Suppressor macrophage treated with lipopolysaccharide for 1 hour (primary cell): ENCODE measurements around the gene DPEP1.
"Not testable (repeated sequence)": the region's sequence is repeated elsewhere in the genome, so short reads cannot be mapped to it uniquely, and the experiment has no call there.

Experiments
- DNase-seq, 3 donors: peaks; one replicate each; pipeline ENCODE4 v3.0.0-alpha.2; 2020 to 2022

Gene DPEP1

DNA sequence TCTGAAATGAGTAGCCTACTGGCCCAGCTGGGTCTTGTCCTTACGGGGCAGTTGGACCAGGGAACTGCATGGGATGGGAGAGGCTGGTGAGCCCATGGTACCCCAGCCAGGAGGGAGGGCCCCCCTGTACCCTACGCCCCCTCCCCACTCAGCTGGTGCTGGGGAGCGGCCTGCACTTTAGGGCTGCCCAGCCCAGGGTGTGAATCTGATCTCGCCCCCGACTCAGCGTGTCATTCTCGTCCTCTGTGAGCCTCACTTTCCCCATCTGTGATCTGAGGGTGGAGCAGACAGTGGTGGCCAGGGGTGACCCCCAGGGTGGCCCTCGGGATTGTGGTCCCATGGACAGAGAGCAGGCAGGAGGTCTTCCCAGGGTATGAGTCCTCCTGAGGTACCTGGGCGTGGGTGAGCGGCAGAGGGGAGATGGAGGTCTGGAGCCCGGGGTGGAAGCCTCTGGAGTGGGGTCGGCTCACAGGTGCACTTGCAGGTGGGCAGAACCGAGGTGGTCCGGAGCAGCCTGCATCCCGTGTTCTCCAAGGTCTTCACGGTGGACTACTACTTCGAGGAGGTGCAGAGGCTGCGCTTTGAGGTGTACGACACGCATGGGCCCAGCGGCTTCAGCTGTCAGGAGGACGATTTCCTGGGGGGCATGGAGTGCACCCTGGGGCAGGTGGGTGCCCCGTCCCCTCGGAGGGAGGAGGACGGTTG, 36.2 kb upstream of the DPEP1 start:
- no peak for DNase-seq

DNA sequence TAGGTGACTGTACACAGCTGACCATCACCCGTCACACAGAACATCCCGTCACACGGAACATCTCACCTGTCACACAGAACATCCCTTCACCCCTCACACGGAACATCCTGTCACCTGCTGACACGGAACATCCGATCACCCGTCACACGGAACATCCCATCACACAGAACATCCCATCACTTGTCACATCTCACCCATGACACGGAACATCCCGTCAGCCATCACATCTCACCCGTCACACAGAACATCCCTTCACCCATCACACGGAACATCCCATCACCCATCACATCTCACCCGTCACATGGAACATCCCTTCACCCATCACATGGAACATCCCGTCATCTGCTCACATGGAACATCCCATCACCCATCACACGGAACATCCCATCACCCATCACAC, 34.1 kb upstream of the DPEP1 start:
- DNase-seq, result no peak

DNA sequence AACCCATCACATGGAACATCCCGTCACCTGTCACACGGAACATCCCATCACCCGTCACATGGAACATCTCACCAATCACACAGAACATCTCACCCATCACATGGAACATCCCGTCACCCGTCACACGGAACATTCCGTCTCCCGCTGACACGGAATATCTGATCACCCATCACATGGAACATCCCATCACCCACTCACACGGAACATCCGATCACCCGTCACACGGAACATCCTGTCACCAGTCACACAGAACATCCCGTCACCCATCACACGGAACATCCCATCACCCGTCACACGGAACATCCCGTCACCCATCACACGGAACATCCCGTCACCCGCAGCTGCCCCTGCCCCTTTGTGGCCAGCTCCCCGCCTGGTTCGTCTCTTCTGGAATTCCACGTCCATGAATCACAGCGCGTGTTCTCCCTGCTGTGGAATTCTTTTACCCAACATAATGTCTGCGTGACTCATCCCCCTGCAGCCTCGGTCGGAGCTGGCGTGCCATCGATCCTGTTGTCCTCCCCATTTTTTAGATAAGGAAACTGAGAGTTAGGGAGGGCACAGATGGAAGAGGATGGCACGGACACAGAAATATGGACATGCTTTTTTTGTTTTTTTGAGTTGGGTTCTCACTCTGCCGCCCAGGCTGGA, 32.3 kb upstream of the DPEP1 start:
- no peak for DNase-seq

DNA sequence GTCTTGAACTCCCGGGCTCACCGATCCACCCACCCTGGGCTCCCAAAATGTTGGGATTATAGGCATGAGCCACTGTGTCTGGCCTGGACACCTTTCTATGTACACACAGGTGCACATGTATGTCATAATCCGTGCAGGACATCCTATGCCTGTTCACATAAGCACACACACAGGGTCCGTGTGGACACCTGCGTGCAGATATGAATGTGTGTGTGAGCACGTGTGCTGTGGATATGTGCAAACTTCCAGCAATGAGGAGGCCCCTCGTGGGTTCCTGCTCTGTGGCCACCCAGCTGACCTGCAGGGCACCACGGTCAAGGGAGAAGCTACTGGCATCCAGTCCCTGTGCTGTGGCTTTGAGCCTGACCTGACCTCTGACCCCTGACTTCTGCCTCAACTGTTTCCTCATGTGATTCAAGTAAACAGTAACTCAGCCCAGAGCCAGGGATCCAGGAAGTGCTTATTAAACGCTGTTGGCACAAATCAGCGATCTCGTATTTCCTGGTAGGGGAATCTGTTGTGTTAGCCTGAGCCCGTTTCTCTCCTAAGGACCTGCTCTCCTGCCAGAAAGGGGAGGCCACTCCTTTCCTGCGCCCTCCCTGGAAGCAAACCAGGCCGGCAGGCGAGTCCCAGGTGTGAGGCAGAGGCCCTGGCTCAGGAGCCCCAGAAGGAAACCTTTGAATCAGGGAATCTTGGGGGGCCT, 31.4 kb upstream of the DPEP1 start:
- no peak for DNase-seq

DNA sequence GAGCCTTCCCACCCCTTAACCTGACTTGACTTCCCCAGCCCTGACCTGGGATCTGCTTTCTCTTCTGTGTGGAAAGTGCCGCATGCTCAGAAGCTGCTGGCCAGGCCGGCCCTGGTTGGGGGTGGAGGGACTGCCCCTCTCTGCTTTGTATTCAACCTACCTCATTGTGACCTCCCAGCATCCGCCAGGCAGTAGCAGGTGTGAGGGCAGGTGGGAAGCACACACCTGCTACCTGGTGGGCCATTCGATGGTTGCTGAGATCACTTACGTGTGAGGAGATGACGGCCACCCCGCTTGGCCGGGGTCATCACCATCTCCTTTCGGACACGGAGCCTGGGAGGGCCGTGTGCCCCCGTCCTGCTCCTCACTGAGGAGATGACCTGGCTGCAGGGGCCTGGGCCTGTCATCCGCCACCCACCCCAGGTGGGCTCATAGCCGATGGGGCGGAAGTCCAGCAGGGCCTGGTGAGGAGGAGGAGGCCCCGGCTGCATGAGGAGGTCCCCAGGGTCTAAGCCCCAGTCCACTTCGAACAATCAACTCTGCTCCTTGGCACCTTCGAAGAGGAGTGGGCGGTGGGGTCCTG, 30.7 kb upstream of the DPEP1 start:
- no peak for DNase-seq

DNA sequence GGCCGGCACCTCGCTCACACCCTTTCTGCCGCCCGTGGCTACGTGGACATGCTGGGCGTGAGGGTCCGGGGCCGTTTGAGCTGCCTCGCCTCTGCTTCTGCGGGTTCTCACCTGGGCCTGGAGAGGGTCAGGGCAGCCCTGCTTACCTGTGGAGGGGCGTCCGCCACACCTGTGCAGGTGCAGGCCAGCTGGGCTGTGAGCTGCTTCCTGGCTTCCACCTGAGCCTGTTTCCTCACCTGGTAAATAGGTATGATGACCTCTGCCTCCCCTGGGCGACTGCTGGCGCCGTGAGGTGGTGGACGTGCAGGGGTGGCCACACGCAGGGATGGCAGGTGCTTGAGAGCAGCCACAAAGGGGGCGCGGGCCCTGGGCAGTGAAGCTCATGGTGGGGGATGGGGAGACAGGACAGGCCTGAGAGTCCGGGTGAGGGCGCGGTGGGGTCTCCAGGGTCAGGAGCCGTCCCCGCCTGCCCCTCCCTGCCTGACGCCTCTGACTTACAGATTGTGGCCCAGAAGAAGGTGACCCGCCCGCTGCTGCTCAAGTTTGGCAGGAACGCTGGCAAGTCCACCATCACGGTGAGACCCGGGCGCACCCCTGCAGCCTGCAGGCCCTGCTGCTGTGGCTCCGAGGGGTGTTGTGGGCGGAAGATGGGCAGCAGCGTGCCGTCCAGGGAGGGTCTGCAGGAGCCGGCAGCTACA, 30.1 kb upstream of the DPEP1 start:
- no peak for DNase-seq

DNA sequence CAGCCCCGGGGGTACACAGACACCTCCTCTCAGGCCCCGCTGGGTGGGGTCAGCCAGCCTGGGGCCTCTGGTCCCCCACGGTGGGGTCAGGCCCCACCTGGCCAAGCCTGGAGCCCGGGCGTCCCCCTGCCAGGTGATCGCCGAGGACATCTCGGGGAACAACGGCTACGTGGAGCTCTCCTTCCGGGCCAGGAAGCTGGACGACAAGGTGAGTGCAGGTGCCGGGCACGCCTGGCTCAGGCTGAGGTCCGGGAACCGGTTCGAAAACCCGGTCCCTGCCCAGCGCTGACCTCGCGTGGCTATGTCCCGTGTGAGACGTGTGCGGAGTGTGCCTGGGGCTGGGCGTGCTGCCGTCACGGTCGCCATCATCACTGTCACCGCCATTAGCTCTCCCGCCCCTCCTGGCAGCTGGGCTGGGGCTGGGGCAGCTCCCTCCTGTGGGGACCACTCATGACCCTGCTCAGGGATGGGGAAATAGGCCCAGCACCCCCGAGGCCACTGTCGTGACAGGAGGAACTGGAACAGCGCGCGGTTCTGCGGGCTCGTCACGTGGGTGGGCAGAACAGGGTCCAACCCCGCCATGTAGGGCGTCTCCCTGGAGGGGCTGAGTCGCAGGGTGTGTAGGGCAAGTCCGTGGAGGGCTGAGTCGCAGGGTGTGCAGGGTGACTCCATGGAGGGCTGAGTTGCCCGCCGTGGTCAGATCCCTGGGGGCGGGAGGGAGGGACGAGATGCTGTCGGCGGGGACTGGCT, 29.4 kb upstream of the DPEP1 start:
- peak in 1 of 3 donors; percentile 32 for DNase-seq

DNA sequence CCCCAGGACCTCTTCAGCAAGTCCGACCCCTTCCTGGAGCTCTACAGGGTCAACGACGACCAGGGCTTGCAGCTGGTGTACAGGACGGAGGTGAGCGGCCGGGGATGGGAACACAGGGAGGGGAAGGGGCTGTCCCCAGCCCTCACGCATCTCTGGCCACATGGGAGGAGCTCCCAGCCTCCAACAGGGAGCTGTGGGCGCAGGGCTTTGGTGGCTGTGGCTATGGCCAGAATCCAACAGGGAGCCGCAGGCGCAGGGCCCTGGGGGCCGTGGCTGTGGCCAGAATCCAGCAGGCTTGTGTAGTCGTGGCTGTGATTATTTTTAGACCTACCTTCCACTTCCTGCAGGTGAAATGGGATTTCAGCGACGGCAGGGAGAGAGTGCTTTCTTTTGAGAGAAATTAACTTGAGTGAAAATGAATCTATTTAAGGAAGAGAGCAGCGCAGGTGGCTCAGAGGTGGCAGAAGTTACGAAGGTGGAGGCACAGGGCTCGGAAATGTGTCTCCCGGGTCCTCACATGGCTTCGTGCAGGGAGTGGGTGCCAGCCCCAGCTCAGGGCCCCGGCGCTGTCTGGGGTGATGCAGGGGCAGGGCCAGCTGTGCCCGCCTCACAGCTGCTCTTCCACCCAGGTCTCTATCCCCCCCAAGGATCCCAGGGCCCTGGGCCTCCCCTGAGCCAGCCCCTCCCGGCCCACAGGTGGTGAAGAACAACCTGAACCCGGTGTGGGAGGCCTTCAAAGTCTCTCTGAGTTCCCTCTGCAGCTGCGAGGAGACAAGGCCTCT, 28.5 kb upstream of the DPEP1 start:
- DNase-seq, result no peak

DNA sequence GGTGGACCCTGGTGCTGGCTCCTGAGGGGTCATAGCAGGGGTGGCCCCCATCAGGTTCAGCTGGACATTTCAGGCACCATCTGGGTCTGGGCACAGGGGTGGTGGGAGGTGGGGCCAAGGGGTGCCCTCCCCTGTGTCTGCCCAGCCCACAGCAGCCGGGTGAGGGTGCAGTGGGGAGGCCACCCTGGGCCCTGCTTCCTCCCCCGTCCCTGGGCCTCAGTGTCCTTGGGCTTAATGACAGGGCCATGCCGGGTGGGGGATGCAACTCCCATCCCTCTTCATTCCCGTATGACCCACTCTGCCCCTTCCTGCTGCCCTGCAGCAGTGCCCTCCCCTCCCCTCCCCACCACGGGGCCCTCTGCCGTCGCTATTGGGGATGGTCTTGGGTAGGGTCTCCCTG, 27.2 kb upstream of the DPEP1 start:
- DNase-seq, result no peak

DNA sequence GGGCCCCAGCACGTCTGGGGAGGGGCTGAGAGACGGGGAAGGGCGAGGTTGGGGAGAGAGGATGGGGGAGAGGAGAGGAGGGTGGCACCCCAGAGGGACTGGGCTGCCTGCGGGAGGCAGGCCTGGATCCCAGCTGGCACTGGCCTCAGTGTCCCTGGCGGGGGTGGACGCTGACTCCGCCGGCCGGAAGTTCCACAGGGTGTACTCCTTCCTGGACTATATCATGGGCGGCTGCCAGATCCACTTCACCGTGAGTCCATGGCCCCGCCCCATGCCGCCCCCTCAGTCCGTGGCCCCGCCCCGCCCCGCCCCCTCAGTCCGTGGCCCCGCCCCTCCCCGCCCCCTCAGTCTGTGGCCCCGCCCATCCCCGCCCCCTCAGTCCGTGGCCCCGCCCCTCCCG, 26.6 kb upstream of the DPEP1 start:
- DNase-seq, result no peak

DNA sequence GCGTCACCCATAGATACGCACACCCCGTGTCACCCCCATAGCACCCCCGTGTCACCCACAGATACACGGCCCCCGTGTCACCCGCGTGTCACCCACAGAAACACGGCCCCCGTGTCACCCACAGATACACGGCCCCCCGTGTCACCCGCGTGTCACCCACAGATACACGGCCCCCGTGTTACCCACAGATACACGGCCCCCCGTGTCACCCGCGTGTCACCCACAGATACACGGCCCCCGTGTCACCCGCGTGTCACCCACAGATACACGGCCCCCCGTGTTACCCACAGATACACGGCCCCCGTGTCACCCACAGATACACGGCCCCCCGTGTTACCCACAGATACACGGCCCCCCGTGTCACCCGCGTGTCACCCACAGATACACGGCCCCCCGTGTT, 25.8 kb upstream of the DPEP1 start:
- not testable (repeated sequence) for DNase-seq

DNA sequence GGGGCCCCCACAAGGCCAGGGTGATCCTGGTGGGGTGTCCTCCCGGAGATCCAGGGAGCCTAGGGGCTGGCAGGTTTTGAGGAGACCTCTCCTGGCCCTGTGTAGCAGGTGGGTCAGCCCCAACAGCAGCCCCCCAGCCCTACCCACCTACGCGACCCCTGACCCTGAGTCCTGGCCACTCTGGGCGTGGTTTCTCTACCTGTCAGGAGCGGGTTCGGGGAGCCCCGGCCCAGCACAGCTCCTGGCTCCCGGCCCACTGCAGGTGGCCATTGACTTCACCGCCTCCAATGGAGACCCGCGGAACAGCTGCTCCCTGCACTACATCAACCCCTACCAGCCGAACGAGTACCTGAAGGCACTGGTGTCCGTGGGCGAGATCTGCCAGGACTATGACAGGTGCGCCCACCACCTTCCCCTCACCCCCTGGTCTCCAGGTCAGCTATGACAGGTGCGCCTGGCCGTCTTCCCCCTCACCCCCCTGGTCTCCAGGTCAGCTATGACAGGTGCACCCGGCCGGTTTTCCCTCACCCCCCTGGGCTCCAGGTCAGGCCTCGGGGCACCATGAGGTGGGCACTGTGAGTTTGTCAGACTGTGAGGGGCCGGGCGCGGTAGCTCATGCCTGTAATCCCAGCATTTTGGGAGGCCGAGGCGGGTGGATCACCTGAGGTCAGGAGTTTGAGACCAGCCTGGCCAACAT, 24.9 kb upstream of the DPEP1 start:
- DNase-seq, result no peak

DNA sequence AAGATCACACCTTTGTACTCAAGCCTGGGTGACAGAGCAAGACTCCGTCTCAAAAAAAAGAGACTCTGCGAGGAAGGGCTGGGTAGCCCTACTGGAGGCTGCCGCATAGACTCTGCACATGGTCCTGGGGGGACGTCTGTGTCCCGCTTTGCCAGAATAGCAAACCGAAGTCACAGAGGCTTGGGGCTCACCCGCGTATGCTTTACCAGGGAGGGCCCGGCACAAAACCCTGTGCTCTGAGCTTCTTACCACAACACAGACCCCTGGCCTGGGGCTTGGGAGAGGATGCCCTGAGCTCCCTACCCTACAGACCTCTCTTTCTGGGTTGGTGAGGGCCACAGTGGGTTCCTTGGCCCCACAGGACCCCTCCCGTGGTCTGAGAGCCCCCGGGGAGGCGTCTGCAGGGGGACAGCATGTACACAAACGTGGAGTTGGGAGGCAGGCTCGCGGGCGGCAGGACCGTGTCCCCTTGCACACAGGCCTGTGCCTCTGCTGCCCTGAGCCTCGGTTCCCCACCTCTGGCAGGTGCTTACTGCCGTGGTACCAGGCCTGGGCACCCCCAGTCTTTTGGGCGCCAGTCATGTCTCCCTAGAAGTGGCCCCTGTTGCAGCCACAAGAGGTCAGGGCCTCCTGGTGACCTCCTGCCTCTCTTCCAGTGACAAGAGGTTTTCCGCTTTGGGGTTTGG, 24.1 kb upstream of the DPEP1 start:
- no peak for DNase-seq

DNA sequence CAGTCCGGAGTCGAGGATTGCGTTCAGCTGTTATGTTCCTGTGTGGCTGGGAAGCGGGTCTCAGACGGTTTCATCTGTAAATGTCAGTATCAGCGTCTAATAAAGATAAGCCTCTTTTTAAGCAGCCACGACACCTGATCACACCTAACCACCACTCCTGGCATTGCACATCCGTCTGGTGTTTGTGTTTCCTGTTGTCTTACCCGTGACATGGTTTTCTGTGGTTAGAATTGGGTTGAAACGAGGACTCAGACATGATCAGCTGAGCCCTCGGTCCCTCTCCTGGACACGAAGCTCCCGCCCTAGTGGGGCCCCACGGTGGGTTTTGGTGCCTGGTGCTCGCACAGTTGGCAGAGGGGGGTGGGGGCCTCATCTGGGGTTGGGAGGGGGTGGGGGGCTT, 19.6 kb upstream of the DPEP1 start:
- DNase-seq, result no peak

DNA sequence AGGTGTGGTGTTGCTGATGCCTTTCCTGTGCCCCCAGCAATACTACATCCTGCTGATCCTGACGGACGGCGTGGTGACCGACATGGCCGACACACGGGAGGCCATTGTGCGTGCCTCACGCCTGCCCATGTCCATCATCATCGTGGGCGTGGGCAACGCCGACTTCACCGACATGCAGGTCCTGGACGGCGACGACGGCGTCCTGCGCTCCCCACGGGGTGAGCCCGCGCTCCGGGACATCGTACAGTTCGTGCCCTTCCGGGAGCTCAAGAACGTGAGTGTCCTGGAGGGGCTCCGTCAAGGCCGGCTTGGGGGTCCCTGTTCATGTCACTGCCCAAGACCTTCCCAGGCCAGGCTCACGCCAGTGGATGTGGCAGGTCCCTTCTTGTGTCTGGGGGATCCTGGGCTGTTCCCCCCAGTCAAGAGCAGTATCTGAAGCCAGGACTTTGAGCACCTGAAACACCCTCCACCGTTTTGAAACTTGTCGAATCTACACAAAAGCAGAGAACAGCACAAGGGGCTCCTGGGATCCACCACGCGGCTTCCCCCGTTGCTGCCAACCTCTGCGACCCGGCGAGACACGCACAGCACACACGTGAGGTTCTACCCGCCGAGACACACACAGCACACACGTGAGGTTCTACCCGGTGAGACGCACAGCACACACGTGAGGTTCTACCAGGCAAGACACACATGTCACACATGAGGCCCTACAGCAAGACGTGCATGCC, 17.9 kb upstream of the DPEP1 start:
- no peak for DNase-seq

DNA sequence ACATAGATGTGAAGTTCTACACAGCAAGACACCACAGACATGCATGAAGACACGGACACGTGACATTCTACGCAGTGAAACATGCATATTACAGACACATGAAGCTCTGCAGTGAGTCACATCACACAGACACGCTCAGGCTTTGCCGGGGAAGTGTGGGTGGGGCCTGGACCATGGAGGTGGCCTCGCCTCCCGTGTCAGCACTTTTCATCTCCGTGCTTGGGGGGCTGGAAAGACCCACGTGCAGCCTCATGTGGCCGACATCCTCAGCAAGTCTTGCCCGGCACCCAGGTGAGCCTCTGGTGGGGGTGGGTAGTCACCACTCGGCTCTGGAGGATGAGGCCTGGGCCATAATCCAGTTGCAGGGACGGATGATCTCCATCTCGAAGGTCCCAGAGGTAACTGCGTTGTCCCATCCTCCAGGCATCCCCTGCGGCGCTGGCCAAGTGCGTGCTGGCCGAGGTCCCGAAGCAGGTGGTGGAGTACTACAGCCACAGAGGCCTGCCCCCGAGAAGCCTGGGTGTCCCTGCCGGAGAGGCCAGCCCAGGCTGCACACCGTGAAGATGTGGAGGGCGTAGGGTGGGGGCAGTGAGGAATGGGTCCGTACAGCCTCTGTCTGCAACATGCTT, 17.3 kb upstream of the DPEP1 start:
- DNase-seq, result no peak

DNA sequence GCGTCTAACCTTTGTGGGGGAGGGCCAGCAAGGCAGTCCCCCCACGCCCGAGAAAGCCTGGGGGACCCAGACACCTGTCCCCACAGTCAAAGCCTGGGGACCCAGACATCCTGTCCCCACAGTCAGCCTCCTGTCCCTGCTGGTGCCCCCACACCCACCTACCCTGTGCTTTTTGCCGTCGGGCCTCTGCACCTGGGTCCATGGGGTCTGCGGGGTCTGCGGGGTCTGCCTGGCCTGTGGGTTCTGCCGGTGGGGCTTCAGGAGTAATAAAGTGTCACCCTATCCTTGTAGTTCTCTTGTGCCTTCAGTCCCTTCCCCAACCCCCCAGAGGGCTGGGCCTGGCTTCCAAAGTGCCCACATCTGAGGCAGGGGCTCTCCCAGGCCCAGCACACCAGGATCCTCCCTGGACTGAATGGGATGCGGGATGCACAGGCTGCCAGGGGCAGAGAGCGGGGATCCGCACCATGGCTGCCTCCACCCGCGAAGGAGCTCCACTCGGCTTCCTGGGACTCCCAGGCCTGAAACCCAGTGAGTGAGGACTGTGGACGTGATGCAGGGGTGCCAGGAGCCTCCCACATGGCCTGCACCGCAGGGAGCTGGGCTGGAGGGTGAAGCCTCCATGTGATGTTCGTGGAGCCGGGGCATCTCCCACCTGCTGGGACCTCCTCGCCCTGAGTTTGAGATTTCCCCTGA, 16.3 kb upstream of the DPEP1 start:
- DNase-seq, result no peak

DNA sequence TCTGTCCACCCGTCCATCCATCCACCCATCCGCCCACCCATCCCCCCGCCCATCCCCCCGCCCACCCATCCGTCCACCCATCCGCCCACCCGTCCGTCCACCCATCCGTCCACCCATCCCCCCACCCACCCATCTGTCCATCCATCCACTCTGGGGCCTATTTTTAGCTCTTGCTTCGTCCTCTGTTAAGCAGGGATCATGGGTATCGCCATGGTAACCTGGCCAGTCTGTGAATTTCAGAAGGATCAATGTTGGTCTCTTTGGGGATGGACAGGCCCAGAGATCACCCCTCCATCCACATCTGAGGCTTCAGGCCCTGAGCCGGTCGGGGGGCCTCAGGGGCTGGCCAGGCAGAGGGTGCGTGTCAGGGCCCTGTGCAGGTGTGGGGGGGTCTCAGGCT, 15.2 kb upstream of the DPEP1 start:
- DNase-seq, result peak in 2 of 3 donors; percentile 32 to 44

DNA sequence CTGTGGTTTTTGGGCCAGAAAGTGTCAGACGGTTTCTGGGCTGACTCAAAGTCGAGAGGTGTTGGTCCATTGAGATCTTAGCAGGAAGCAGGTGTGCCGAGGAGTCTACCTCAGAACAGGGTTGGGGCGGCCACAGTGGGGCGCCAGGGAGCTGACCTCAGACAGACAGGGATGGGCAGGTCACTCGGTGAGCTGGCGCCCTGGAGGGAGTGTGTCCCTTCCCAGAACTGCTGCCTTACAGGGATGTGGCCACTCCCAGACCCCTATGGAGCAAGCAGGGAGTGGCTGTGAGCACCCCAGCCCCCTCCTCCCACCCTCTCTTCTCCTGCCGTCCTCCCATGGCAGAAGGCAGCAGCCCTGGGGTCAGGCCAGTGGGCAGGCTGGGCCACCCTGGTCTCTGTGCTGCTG, 14.0 kb upstream of the DPEP1 start:
- no peak for DNase-seq
